ENCODE measurements around the gene PTTG1IP2. TPM values are rescaled to one million over a fixed set of nuclear protein-coding genes. Genes with fewer than 3 reads are reported as not detected.

Gene PTTG1IP2
- total and polyA plus RNA-seq, 4 donors = not detected

DNA sequence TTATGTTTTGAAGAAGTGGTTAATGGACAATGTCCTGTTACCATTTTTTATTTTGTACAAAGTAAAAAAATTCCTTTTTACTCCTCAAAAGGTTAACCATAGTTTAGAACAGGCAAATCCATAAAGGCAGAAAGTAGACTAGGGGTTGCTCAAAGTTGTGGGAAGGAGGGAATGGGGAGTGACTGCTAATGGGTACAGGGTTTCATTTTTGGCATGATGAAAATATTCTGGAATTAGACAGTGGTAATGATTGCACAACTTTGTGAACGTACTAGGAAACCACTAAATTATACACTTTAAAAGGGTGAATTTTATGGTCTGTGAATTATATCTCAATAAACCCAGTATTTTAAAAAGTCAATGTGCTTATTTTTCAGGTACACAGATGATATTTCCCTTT lies 91.3 kb downstream of the PTTG1IP2 start:
- ATAC-seq (ENCODE audit: low FRiP score) = no peak
- WGBS, 2 donors = 77 to 89% methylated on average over 1 of the region's 1 CpG
- no peak overlapping the region for H3K27ac ChIP-seq (ENCODE audit: low read depth in 1 of 2, low read length in 2 of 2)
- no peaks in the 10 kb centered on the region for H3K36me3 ChIP-seq (ENCODE audit: control insufficient read depth in 1 of 2, insufficient read depth in 2 of 2, low read length in 1 of 2)
- no peak for DNase-seq
- H3K4me3 ChIP-seq (ENCODE audit: low read length in 2 of 2) = no peak overlapping the region
- H3K9me3 ChIP-seq (ENCODE audit: control insufficient read depth, low read length) = no peaks in the 10 kb centered on the region
- H3K27me3 ChIP-seq (ENCODE audit: control insufficient read depth in 1 of 2, insufficient read depth in 2 of 2, low read length in 1 of 2) = no peaks in the 10 kb centered on the region
- H3K4me1 ChIP-seq (ENCODE audit: control insufficient read depth in 1 of 2, insufficient read depth in 2 of 2, low read length in 2 of 2) = no peaks in the 10 kb centered on the region
- intact Hi-C loops (cut with DNase I) = no loop called here

Other genes starting within 250 kb of the PTTG1IP2 start
- 10 to 100 TPM; 11.4 to 15.8 TPM for gene CFAP69, start 224.5 kb upstream of the PTTG1IP2 start, total RNA-seq
- gene CFAP69, start 224.5 kb upstream of the PTTG1IP2 start, polyA plus RNA-seq = 10 to 100 TPM in 1 of 2 donors, 1 to 10 TPM in 1; 1.8 to 18.7 TPM
- not detected for gene FAM237B, start 148.3 kb upstream of the PTTG1IP2 start, total RNA-seq
- gene FAM237B, start 148.3 kb upstream of the PTTG1IP2 start, polyA plus RNA-seq = not detected
- 10 to 100 TPM; 18.2 to 24.6 TPM for gene GTPBP10, start 122.9 kb upstream of the PTTG1IP2 start, total RNA-seq
- gene GTPBP10, start 122.9 kb upstream of the PTTG1IP2 start, polyA plus RNA-seq = 10 to 100 TPM in 1 of 2 donors, 1 to 10 TPM in 1; 5.3 to 13.2 TPM
- gene CLDN12, start 66.2 kb upstream of the PTTG1IP2 start, total RNA-seq = 10 to 100 TPM; 29.0 to 35.1 TPM
- 10 to 100 TPM in 1 of 2 donors, 1 to 10 TPM in 1; 8.4 to 20.4 TPM for gene CLDN12, start 66.2 kb upstream of the PTTG1IP2 start, polyA plus RNA-seq
- gene CDK14, start 126.7 kb downstream of the PTTG1IP2 start, total RNA-seq = 10 to 100 TPM; 53.6 to 72.4 TPM
- 1 to 10 TPM; 4.6 to 5.5 TPM for gene CDK14, start 126.7 kb downstream of the PTTG1IP2 start, polyA plus RNA-seq

Data from aorta (tissue), 5 donors.